NCI-H1417 (cell line): Measurements from ENCODE around the gene ANXA4.
"Not testable (repeated sequence)": the region's sequence is repeated elsewhere in the genome, so short reads cannot be mapped to it uniquely, and the experiment has no call there.

Experiments used
- DNase-seq, 3 experiments: peaks; one replicate each; lab custom pipeline; 2025; lab: John Stamatoyannopoulos, UW

ANXA4 gene

DNA sequence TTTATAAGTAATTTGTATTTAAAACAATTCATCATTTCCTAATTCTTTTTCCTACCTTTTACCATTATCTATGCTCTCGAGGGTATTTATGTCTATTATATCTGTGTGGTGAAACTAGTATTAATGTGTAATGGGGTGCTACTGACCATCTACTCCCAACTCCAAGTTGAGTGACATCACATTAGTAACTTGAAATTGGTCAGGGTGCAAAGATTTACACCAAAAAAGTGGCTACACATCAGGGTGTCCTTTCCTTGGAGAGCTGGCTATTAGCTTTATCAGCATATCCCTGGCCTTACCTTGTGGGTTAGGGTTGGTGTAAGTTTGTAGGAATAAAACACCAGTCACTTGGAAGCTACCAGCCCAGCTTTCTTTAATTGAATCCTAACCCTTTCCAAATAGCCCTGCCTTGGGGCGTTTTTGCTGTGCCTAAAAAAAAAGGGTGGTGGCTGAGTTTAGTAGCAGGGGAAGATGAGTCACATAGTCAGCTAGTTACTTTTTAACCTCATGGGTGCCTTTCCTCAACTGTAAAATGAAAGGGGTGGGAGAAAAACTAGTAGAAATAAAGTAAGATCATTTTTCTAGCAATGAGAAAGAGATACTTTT lies 14.0 kb downstream of the ANXA4 start:
- DNase-seq = no peak

DNA sequence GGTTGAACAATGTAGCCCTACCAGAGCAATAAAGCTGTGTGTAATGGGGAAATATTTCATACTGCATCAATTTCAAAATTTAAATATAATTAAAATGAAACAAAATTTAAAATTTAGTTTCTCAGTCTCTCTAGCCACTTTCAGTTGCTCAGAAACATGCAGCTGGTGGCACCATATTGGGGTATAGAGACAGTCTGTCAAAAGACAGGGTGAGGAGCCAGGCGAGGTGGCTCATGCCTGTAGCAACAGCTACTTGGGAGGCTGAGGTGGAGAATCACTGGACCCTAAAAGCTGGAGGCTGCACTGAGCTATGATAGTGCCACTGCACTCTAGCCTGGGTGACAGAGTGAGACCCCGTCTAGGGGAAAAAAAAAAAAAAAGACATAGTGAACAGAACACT lies 20.1 kb downstream of the ANXA4 start:
- DNase-seq = no peak

DNA sequence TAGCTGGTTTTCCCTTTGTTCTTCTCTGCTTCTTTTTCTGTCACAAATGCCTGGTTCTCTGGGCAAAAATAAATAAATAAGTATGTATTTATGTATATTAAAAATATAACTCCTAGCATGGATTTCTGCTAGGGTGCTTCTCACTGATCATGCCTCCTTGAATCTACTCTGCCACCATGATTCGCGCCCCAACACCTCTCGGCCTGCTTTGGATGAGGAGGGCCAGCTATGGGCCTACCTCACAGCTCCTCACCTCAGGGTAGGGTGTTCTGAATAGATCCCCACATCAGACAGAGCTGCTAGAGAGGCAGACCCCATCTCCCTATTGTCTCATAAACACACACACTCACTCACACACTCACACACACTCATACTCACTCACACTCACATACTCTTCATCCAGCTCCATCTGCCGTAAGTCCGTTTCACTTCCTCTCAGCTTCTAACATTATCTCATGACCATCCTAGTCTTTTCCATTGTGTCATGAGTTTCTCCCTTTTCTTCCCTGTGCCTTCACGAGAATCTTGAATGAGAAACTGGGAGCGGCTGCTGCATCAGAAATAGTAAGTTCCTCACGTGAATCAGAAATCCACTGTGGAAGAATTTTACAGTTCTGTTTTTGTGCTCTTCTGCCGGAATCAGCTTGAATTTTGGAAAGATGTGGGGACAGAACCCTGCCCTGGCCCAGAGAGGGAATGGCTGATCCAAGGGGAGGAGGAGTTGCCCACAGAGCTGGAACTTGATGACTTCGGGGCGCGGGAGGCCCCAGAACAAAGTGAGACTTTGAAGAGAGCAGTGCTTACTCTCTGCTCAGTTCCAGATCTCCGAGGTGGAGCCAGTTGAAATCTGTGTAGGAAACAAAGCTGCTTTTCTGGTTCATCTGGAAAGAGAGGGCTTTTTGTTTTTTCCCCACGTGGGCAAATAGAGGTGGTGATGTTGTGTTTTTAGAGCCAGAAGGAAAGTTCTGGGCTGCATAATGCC lies 20.9 kb downstream of the ANXA4 start:
- no peak for DNase-seq

DNA sequence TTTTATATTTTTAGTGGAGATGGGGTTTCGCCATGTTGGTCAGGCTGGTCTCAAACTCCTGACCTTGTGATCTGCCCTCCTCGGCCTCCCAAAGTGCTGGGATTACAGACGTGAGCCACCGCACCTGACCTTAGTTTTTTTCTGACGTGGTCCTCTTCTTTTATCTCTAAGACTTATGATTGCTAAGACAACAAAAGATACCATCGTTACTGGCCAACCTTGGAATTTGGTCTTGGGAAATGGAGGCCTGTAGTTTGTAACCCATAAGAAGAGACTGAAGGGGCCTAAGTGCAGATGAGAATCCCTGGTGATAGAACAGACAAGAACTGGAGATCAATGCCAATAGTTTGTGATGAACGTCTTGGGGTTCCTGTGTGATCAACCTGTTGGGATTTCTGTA lies 21.9 kb downstream of the ANXA4 start:
- not testable (repeated sequence) for DNase-seq

DNA sequence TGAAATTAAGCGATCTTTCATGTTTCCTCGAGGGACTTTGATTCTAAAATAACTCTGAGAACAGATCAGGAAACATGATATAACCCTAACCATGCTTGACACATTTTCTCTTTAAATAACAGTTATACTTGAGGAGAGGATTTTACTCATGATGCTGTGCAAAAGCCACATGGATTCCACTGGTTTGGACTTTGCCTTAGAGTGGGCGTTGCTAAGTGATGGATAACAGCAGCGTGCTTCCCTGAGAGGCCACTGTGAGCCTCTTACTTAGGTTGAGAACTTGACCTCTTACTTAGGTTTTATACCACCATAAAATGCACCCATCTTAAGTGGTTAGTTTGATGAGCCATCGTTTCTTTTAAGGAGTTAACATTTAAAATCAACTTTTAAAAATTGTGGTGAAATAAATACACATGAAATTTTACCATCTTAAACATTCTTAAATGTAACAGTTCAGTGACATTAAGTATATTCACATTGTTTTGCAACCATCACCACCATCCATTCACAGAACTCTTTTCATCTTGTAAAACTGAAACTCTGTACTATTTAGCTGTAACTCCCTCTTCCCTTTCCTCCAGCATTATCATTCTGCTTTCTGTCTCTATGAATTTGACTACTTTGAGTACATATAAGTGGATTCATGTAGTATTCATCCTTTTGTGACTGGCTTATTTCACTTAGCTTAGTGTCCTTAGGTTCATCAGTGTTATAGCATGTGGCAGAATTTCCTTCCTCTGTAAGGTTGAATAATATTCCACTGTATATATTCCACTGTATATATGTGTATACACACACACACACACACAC lies 22.6 kb downstream of the ANXA4 start:
- DNase-seq = no peak

DNA sequence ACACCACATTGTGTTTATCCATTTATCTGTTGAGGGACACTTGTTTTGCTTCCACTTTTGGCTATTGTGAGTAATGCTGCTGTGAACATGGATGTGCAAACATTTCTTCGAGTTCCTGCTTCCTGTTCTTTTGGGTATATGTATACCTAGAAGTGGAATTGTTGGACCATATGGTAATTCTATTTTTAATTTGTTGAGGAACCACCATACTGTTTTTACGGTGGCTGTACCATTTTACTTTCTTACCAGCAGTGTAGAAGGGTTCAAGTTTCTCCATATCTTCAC lies 23.1 kb downstream of the ANXA4 start:
- no peak for DNase-seq

DNA sequence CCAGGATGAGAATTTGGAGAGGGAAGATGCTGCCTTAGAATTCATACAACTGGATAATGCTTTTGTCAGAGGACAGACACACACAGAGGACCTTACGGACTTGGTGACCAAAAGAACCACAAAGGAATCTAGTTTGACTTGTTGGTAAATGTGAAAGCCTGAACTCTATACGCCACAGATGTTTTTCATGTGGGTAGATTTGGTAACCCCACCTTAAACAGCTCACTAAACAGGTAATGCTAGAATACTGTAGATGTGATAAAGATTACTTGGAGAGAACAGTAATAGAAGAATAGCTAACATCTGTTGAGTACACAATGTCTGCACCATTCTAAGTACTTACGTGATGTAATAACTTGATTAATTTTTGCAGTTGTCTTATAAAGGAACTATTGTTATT lies 24.1 kb downstream of the ANXA4 start:
- DNase-seq = no peak

DNA sequence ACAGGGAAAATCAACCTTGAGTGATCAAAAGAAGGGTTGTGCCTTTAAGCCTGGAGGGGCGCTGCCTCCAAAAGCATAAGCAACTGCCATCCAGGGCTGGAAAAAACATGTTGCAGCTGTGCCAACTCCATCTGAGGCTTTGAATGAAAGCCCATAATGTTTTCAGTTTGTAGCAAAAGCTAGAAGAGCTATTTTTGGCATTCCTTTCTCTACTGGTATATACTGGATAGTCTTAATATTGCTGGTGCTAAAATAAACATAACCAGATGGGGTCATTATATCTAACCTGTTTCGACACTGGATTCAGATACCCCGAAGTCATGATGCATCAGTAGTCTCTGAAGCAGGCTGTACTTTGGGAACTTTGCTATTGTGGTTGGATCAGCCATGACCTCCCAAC lies 25.1 kb downstream of the ANXA4 start:
- no peak for DNase-seq

DNA sequence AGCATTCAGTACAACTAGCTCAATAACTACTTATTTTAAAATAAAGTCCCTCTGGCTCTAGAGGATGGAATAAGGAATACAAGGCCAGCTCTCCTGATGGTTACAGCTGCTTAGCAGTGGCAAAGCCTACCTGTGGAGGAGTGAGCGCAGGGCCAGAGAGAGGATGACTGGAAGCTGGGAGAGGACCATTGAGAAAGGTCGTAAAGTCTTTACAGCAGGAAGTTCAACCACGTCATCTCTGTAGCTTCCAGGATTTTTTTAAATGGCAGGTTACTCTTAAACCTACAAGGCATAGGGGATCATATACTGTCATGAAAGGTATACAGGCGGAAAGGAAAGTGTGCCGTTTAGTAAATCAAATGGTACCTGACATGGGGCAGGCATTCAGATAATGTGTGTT lies 26.3 kb downstream of the ANXA4 start:
- DNase-seq = no peak

DNA sequence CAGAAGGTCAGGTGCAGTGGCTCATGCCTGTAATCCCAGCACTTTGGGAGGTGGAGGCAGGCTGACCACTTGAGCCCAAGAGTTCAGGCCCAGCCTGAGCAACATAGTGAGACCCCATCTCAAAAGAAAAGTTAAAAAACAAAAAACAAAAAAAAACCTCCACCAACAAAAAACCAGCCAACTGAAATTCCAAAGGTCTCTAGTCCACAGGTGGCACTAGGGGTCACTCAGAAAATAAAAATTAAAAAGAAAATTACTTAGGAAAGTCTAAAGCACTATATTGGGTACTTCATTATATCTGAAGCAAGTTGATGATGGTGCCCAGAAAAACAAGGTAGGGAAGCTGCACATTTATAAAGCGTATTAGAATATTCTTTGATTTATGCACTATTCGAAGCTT lies 26.9 kb downstream of the ANXA4 start:
- no peak for DNase-seq

DNA sequence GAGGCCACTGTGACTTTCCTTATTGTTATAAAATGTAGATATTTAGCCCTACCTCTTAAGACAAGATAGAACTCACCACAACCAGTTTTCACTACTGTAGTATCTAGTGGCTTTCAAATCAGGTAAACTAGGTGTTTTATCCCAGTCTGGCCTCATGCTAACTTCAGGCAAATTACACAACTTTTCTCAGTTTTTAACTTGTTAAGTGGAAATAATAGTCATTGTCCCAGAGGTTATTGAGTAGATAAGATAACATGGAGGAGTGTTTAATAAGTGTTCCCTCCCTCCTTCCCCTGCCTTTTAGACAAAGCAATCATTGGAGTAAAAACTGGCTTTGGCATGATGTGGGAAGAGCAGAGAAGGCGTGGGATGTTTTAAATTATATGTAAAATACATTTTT lies 27.3 kb downstream of the ANXA4 start:
- DNase-seq = no peak

DNA sequence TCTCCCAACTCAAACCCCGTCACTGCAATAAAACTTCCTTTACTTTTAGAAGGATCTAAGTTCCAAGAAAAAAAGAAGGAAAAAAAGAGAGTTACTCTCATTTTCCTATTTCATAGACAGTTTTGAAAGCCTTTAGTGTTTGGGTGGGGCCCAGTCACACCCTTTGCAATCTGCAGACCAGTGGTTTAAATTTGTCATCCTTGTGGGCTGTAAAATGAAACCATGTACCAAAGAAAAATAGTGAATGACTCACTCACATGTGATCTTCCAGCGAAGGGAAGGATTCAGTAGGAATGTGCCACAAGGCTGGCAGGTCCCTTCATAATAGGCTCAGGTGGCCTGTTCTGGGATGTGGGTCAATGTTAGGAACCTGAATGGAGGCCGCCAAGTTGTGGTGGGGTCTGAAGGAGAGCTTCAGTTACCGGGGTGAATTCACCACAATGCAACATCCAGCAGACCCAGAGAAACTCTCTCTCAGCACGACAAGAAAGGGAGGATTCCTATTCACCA lies 28.3 kb downstream of the ANXA4 start:
- no peak for DNase-seq

DNA sequence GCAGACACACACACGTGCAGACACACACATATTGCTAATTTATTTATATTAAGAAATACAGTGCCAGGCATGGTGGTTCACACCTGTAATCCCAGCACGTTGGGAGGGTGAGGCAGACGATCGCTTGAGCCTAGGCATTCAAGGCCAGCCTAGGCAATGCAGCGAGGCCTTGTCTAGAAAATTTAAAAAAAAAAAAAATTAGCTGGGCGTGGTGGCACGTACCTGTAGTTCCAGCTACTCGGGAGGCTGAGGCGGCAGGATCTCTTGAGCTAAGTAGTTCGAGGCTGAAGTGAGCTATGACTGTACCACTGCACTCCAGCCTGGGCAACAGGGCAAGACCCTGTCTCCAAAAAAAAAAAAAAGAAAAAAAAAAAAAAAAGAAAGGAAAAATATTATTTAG lies 28.8 kb downstream of the ANXA4 start:
- no peak for DNase-seq

DNA sequence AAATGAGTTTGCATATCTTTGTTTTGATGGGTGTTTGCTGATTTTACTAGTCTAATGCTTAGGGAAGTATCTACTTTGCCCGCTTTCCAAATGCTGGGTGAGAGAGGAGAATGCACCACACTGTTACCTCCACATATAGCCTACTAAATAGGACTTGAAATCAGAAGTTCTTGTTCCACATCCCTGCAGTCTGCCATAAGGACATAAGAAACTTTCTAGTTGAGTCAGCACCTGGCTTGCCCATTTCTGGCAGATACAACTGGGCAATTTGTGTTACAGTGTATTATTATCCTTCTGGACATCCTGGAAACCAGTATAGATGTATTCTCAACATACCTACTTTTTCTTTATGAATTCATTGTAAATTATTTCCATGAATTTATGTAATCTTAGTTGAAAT lies 29.5 kb downstream of the ANXA4 start:
- DNase-seq = no peak

DNA sequence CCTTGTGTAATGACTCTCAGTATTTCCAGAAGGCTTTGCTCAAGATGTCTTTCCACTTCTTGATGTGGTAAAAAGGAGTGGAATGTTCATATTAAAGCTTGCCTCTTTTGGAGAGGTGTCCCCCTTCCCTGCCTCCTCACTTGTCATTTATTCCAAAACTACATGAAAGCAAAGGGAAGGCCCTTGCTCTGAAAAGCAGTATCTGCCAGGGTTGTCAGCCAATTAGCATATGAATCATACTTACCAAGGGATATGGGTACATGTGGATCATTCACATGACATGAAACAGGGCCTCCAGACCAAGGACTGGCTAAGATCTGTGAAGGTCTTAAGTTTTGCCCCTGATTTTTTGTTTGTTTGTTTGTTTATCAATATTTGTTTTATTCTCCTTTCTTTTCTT lies 31.3 kb downstream of the ANXA4 start:
- no peak for DNase-seq

DNA sequence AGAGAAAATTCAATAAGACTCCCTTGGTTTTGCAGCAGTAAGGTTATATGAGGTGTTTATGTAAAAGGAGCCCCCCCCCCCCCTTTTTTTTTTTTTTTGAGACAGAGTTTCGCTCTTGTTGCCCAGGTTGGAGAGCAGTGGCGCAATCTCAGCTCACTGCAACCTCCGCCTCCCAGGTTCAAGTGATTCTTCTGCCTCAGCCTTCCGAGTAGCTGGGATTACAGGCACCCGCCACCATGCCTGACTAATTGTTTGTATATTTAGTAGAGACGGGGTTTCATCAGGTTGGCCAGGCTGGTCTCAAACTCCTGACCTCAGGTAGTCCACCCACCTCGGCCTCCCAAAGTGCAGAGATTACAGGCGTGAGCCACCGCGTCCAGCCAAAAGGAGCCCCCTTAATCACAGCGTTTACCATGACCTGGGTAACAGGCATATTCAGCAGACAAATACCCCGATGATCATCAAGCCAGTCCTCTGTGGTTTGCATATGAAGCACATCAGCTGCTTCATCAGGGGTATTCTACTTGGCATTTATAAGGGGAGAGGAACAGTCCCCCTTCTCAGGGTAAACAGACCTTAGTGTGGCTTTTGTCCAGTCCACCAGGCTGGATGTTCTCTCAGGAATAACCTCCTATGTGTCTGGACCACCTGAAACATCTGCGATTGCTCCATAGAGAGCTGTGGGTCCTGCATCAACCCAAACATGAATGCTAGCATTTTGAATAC lies 32.5 kb downstream of the ANXA4 start:
- not testable (repeated sequence) for DNase-seq

DNA sequence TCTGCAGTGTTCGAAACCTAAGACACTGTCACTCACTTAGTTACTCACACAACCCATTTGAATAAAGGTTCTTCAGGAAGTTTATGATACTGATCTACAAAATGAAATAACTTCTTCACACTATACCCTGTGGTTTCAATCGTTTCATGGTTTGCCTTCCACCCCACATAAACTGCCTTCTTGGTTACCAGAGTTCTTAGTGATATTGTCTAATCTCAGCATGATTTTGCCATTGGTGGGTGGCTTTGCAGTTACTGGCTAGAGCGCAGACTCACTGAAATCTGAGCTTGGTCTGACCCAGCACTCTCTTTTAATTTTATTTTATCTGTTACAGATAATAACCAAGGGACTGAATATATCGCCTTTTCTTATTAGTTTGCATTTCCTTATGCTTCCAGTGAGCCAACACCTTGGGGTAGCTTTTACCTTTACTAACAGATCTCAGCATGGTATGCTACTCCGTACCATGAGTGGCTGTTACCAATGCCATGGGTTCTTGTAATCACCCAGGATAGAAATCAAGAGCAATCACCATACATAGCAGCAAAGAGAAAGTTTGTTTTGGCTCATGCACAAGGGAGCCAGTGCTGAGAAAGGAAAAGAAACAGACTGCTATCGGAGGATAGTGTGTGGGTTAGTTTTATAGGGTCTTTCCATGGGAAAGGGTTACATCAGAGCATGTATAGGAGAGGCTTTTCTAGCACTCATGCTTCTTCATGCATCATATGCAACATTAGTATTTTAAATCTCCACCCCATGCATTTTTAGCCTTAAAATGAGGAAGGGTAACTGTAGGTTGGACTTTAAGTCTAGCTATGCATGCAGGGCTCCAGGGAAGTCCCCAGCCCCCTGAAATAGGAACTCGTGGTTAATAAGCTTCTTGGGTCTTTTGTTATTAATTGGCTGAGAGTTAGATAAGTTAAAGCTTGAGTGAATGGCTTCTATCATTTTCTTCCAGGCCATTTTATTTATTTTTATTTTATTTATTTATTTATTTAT lies 33.3 kb downstream of the ANXA4 start:
- no peak for DNase-seq

DNA sequence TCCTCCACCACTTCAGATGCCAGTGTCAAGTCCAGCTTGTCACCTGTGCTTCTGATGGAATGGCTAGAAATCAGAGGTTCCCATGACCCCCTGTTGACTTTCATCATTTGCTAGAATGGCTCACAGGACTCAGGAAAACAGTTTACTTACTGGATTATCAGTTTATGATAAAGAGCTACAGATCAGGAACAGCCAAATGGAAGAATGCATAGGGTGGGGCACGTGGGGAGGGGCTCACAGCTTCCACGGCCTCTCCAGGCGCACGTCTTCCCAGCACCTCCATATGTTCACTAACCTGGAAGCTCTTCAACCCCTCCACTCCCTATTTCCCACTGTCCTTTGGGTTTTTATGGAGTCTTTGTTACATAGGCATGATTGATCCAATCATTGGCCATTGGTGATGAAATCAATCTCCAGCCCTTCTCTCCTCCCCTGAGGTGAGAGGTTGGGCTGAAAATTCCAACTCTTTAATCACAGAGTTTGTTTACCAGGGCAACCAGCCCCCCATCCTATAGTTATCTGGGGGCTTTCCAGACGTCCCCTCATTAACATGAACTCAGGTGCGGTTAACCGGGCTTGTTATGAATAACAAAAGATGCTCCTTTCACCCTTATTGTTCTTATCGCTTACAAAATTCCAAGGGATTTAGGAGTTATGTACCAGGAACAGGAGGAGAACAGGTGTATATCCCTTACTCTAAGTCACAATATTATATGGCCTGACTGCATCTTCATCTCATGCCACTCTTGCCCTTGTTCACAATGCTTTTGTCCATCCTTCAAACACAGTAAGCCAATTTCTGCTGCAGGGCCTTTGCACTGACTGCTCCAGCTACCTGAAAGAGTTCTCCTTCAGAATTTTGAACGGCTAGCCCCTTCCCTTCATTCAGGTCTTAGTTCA lies 35.2 kb downstream of the ANXA4 start:
- DNase-seq = no peak

DNA sequence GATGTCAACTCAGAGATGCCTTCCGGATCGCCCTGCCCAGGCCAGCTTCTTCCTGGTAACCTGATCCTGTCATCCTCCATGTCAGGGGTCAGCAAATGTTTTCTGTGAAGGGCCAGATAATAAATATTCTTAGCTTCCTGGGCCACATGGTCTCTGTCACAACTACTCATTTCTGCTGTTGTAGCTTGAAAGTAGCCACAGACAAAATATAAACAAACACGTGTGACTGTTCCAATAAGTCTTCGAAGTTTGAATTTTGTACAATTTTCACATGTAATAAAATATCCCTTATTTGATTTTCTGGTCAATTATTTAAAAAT lies 35.8 kb downstream of the ANXA4 start:
- DNase-seq = no peak
